ENCODE results near the gene GALNT17.

GALNT17 gene

GRCh38 chr7:71186535-71187057 lies 54.7 kb downstream of the GALNT17 start:
- H3F3A ChIP-seq (ENCODE audit: insufficient read depth, low read length) = no peaks in the 10 kb centered on the region
- DNase-seq = no peak
- H3K27ac ChIP-seq (ENCODE audit: low read length) = no peak overlapping the region
- no peak overlapping the region for H3K4me2 ChIP-seq (ENCODE audit: low read depth, low read length)
- no peaks in the 10 kb centered on the region for H3K9me2 ChIP-seq (replicated peaks; ENCODE audit: insufficient read depth, low read length)
- H3K27me3 ChIP-seq (replicated peaks; ENCODE audit: insufficient read depth, low read length) = no peaks in the 10 kb centered on the region
- H3K9ac ChIP-seq (ENCODE audit: low read length) = no peak overlapping the region
- no peak overlapping the region for H3K4me3 ChIP-seq (ENCODE audit: low read length)
- no peaks in the 10 kb centered on the region for H3K4me1 ChIP-seq (ENCODE audit: low read length)
- no peaks in the 10 kb centered on the region for H3K9me3 ChIP-seq (replicated peaks; ENCODE audit: insufficient read depth, low read length)
- no peaks in the 10 kb centered on the region for H3K79me2 ChIP-seq (ENCODE audit: low read length)
- H3K36me3 ChIP-seq (replicated peaks; ENCODE audit: insufficient read depth, low read length) = no peaks in the 10 kb centered on the region
- no peak for TF ChIP-seq EZH2 (optimal IDR thresholded peaks at IDR 0.05; ENCODE audit: low read depth, low read length)
- TF ChIP-seq CTCF (IDR thresholded peaks at IDR 0.05; ENCODE audit: low read length) = no peak
- TF ChIP-seq EZH2phosphoT487 (IDR thresholded peaks at IDR 0.05; ENCODE audit: low read length) = no peak
- no peaks in the 10 kb centered on the region for H4K20me1 ChIP-seq (ENCODE audit: insufficient read depth, low read length)
- H2AFZ ChIP-seq (ENCODE audit: low read length) = no peak overlapping the region

GRCh38 chr7:71191771-71192170 lies 59.8 kb downstream of the GALNT17 start:
- no peaks in the 10 kb centered on the region for H3K36me3 ChIP-seq (replicated peaks; ENCODE audit: insufficient read depth, low read length)
- TF ChIP-seq EZH2phosphoT487 (IDR thresholded peaks at IDR 0.05; ENCODE audit: low read length) = no peak
- no peak for TF ChIP-seq CTCF (IDR thresholded peaks at IDR 0.05; ENCODE audit: low read length)
- no peak for TF ChIP-seq EZH2 (optimal IDR thresholded peaks at IDR 0.05; ENCODE audit: low read depth, low read length)
- H3K27ac ChIP-seq (ENCODE audit: low read length) = no peak overlapping the region
- H3F3A ChIP-seq (ENCODE audit: insufficient read depth, low read length) = no peaks in the 10 kb centered on the region
- DNase-seq = no peak
- no peak overlapping the region for H3K4me3 ChIP-seq (ENCODE audit: low read length)
- no peaks in the 10 kb centered on the region for H3K4me1 ChIP-seq (ENCODE audit: low read length)
- H3K27me3 ChIP-seq (replicated peaks; ENCODE audit: insufficient read depth, low read length) = no peaks in the 10 kb centered on the region
- no peak overlapping the region for H3K9ac ChIP-seq (ENCODE audit: low read length)
- H3K79me2 ChIP-seq (ENCODE audit: low read length) = no peaks in the 10 kb centered on the region
- H3K4me2 ChIP-seq (ENCODE audit: low read depth, low read length) = no peak overlapping the region
- H2AFZ ChIP-seq (ENCODE audit: low read length) = no peak overlapping the region
- no peaks in the 10 kb centered on the region for H4K20me1 ChIP-seq (ENCODE audit: insufficient read depth, low read length)
- no peaks in the 10 kb centered on the region for H3K9me3 ChIP-seq (replicated peaks; ENCODE audit: insufficient read depth, low read length)
- no peaks in the 10 kb centered on the region for H3K9me2 ChIP-seq (replicated peaks; ENCODE audit: insufficient read depth, low read length)

- Histone ChIP-seq H3K4me1 (ENCODE audit: low read length) (no peaks in the 10 kb centered on the region), H3K9ac (ENCODE audit: low read length) (no peak overlapping the region), H3F3A (ENCODE audit: insufficient read depth, low read length) (no peaks in the 10 kb centered on the region), H3K79me2 (ENCODE audit: low read length) (no peaks in the 10 kb centered on the region), H3K4me2 (ENCODE audit: low read depth, low read length) (no peak overlapping the region), H3K9me3 (replicated peaks; ENCODE audit: insufficient read depth, low read length) (no peaks in the 10 kb centered on the region), H3K27ac (ENCODE audit: low read length) (no peak overlapping the region), H3K9me2 (replicated peaks; ENCODE audit: insufficient read depth, low read length) (no peaks in the 10 kb centered on the region), H2AFZ (ENCODE audit: low read length) (no peak overlapping the region), H4K20me1 (ENCODE audit: insufficient read depth, low read length) (no peaks in the 10 kb centered on the region), H3K27me3 (replicated peaks; ENCODE audit: insufficient read depth, low read length) (no peaks in the 10 kb centered on the region), H3K36me3 (replicated peaks; ENCODE audit: insufficient read depth, low read length) (no peaks in the 10 kb centered on the region), H3K4me3 (ENCODE audit: low read length) (no peak overlapping the region)
- no peak for TF ChIP-seq EZH2phosphoT487 (IDR thresholded peaks at IDR 0.05; ENCODE audit: low read length)
- TF ChIP-seq EZH2 (optimal IDR thresholded peaks at IDR 0.05; ENCODE audit: low read depth, low read length) = no peak
- TF ChIP-seq CTCF (IDR thresholded peaks at IDR 0.05; ENCODE audit: low read length) = no peak
- DNase-seq = no peak
Measured at GRCh38 chr7:71193099-71193810, 61.3 kb downstream of the GALNT17 start.
